ENCODE results near the gene DLG2. TPM values are rescaled to one million over a fixed set of nuclear protein-coding genes. Genes with fewer than 3 reads are reported as not detected.

Gene DLG2
- total RNA-seq, 1 experiment from 2014 or later = 17.5 TPM

DNA sequence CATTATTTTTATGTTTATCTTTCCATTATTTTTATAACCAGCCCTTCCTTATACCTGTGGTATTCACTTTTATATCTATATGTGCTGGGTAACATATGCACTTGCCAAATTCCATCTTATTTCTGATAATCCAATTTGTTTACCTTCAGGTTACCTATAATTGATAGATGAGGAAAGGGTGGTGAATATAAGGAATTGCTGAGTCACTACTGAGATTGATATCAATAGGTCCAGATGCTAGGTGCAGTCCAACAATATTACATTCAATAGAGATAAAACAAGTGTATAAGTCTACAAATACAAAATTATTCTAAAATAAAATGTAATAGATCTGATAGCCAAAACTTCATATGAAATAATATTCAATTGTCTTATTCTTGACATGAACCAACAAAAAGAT, 1582.0 kb downstream of the DLG2 start:
- ChIA-PET POLR2A (interaction anchor here (0.6 kb wide), 1 partner anchor 226 kb away, joined by 3 read pairs; no protein-coding TSS in a partner anchor), CTCF (no interaction called here)
- Mint-ChIP-seq H3K27me3 (ENCODE audit: low read depth) (no peaks in the 10 kb centered on the region), H3K36me3 (peaks cover 7% of the 10 kb centered on the region), H3K4me1 (no peaks in the 10 kb centered on the region), H3K9me3 (peaks cover 15% of the 10 kb centered on the region), H3K4me3 (no peak overlapping the region), H3K27ac (no peak overlapping the region)
- TF ChIP-seq IRF2 (CRISPR knock-in tag; IDR thresholded peaks at IDR 0.05; ENCODE audit: borderline replicate concordance, low read depth) (no peak), E2F5 (CRISPR knock-in tag; IDR thresholded peaks at IDR 0.05) (no peak), HMGA2 (CRISPR knock-in tag; IDR thresholded peaks at IDR 0.05) (no peak), NR1H2 (CRISPR knock-in tag; IDR thresholded peaks at IDR 0.05) (no peak), PRRX2 (CRISPR knock-in tag; IDR thresholded peaks at IDR 0.05) (no peak), USF1 (CRISPR knock-in tag; IDR thresholded peaks at IDR 0.05) (no peak), SMAD3 (CRISPR knock-in tag; IDR thresholded peaks at IDR 0.05; ENCODE audit: borderline replicate concordance) (no peak), ATF6 (CRISPR knock-in tag; IDR thresholded peaks at IDR 0.05) (no peak), ZNF532 (CRISPR knock-in tag; IDR thresholded peaks at IDR 0.05; ENCODE audit: borderline replicate concordance) (no peak), TEAD4 (CRISPR knock-in tag; IDR thresholded peaks at IDR 0.05) (no peak), ZNF416 (CRISPR knock-in tag; IDR thresholded peaks at IDR 0.05) (no peak), ZNF232 (CRISPR knock-in tag; IDR thresholded peaks at IDR 0.05) (no peak), ZNF423 (CRISPR knock-in tag; IDR thresholded peaks at IDR 0.05) (no peak), SOX15 (CRISPR knock-in tag; IDR thresholded peaks at IDR 0.05) (no peak), FOXP1 (CRISPR knock-in tag; IDR thresholded peaks at IDR 0.05; ENCODE audit: borderline replicate concordance) (no peak), ERG (CRISPR knock-in tag; IDR thresholded peaks at IDR 0.05) (no peak)
- DNase-seq (ENCODE audit: low spot score) (no peak), ATAC-seq (no peak)

DNA sequence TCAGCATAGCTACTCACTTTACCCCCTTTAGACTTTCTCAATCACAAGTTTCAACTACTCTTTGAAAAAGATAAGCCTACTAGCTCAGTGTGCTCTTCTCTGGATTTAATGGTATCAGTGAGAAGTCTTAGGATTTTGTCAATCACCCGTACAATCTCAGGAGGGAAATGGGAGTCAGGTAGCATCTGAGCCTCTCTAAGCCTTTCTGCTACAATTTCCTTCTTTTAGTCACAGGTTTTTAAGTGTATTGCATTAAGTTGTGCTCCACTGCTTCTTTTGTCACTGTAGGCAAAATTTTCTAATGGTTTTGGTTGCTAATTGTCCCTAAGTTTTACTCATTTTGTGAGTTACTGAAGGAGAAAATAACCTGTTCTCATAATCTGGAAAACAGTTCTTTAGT, 1582.4 kb downstream of the DLG2 start:
- ATAC-seq (no peak), DNase-seq (ENCODE audit: low spot score) (no peak)
- ChIA-PET POLR2A (no interaction called here), CTCF (no interaction called here)
- Mint-ChIP-seq H3K27me3 (ENCODE audit: low read depth) (no peaks in the 10 kb centered on the region), H3K4me1 (no peaks in the 10 kb centered on the region), H3K27ac (no peak overlapping the region), H3K36me3 (peaks cover 5% of the 10 kb centered on the region; the same call in 1 of the 2 replicates), H3K9me3 (peaks cover 12% of the 10 kb centered on the region), H3K4me3 (no peak overlapping the region)
- TF ChIP-seq ZNF219 (CRISPR knock-in tag; IDR thresholded peaks at IDR 0.05; ENCODE audit: borderline replicate concordance) (no peak), ERG (CRISPR knock-in tag; IDR thresholded peaks at IDR 0.05) (no peak), GRHL2 (CRISPR knock-in tag; IDR thresholded peaks at IDR 0.05; ENCODE audit: insufficient replicate concordance, severe bottlenecking) (no peak)
- TF ChIP-seq, protein P1, sequence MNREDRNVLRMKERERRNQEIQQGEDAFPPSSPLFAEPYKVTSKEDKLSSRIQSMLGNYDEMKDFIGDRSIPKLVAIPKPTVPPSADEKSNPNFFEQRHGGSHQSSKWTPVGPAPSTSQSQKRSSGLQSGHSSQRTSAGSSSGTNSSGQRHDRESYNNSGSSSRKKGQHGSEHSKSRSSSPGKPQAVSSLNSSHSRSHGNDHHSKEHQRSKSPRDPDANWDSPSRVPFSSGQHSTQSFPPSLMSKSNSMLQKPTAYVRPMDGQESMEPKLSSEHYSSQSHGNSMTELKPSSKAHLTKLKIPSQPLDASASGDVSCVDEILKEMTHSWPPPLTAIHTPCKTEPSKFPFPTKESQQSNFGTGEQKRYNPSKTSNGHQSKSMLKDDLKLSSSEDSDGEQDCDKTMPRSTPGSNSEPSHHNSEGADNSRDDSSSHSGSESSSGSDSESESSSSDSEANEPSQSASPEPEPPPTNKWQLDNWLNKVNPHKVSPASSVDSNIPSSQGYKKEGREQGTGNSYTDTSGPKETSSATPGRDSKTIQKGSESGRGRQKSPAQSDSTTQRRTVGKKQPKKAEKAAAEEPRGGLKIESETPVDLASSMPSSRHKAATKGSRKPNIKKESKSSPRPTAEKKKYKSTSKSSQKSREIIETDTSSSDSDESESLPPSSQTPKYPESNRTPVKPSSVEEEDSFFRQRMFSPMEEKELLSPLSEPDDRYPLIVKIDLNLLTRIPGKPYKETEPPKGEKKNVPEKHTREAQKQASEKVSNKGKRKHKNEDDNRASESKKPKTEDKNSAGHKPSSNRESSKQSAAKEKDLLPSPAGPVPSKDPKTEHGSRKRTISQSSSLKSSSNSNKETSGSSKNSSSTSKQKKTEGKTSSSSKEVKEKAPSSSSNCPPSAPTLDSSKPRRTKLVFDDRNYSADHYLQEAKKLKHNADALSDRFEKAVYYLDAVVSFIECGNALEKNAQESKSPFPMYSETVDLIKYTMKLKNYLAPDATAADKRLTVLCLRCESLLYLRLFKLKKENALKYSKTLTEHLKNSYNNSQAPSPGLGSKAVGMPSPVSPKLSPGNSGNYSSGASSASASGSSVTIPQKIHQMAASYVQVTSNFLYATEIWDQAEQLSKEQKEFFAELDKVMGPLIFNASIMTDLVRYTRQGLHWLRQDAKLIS (CRISPR knock-in tag; IDR thresholded peaks at IDR 0.05; ENCODE audit: borderline replicate concordance) = no peak
- TF ChIP-seq, protein P2, sequence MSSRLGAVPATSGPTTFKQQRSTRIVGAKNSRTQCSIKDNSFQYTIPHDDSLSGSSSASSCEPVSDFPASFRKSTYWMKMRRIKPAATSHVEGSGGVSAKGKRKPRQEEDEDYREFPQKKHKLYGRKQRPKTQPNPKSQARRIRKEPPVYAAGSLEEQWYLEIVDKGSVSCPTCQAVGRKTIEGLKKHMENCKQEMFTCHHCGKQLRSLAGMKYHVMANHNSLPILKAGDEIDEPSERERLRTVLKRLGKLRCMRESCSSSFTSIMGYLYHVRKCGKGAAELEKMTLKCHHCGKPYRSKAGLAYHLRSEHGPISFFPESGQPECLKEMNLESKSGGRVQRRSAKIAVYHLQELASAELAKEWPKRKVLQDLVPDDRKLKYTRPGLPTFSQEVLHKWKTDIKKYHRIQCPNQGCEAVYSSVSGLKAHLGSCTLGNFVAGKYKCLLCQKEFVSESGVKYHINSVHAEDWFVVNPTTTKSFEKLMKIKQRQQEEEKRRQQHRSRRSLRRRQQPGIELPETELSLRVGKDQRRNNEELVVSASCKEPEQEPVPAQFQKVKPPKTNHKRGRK (CRISPR knock-in tag; IDR thresholded peaks at IDR 0.05; ENCODE audit: borderline replicate concordance) = no peak

Data from WTC11 (cell line).